ENCODE data around the gene RANBP9.
A peak's percentile ranks its signal among the peaks of the same experiment; 100 is the strongest.

The RANBP9 gene

DNA sequence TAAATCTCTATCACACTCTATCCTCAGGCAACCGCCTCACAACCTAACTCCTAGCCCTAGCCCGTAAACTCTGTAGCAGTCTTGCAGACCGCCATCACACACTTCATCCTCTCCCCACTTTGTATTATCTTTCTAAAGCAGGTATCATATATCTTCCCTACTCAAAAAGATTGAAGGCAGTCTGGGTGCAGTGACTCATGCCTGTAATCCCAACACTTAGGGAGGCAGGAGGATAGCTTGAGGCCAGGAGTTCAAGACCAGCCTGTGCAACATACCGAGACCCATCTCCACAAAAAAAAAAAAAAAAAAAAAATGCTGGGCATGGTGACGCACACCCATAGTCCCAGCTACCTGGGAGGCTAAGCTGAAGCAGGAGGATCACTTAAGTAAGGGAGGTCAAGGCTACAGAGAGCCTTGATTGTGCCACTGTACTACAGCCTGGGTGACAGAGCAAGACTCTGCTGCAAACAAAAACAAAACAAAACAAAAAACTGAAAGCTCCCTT is 22.9 kb downstream of the RANBP9 start:
- no peak overlapping the region for H3K4me3 ChIP-seq (ENCODE audit: low read depth, low read length)
- H3K36me3 ChIP-seq (ENCODE audit: control insufficient read depth in 2 of 2, insufficient read depth in 1 of 2, low read length in 2 of 2) = peaks cover 3 to 5% of the 10 kb centered on the region in 2 experiments; a peak in 2 of 3 replicates
- H3K4me1 ChIP-seq (ENCODE audit: control insufficient read depth, insufficient read depth, low read length) = peaks cover 4% of the 10 kb centered on the region; the same call in 1 of the 2 replicates
- H3K27ac ChIP-seq (ENCODE audit: extremely low read depth, low read depth, low read length) = no peak overlapping the region
- H3K9me3 ChIP-seq (ENCODE audit: control insufficient read depth, insufficient read depth, low read depth, low read length) = no peaks in the 10 kb centered on the region
- CTCF ChIA-PET = interaction anchor here (0.6 kb wide), 1 partner anchor 61 kb away, joined by 3 read pairs; no protein-coding TSS in a partner anchor
- POLR2A ChIA-PET = interaction anchor here (1.1 kb wide), 1 partner anchor 74 kb away, joined by 8 read pairs; no protein-coding TSS in a partner anchor
- TF ChIP-seq KLF8 (tag by site-specific recombination; IDR thresholded peaks at IDR 0.05) = peak; percentile 55; the same call in 1 of the 2 replicates
- peak; percentile 75; the same call in 1 of the 2 replicates for TF ChIP-seq ZNF24 (tag by site-specific recombination; IDR thresholded peaks at IDR 0.05)
- TF ChIP-seq ZNF324 (tag by site-specific recombination; IDR thresholded peaks at IDR 0.05) = peak; percentile 38; the same call in 1 of the 2 replicates
- TF ChIP-seq ZBTB17 (tag by site-specific recombination; IDR thresholded peaks at IDR 0.05) = peak; percentile 67
- peak; percentile 78 for TF ChIP-seq SP7 (tag by site-specific recombination; IDR thresholded peaks at IDR 0.05)
- TF ChIP-seq ZNF132 (tag by site-specific recombination; IDR thresholded peaks at IDR 0.05; ENCODE audit: borderline replicate concordance) = no peak
- TF ChIP-seq, protein P1, sequence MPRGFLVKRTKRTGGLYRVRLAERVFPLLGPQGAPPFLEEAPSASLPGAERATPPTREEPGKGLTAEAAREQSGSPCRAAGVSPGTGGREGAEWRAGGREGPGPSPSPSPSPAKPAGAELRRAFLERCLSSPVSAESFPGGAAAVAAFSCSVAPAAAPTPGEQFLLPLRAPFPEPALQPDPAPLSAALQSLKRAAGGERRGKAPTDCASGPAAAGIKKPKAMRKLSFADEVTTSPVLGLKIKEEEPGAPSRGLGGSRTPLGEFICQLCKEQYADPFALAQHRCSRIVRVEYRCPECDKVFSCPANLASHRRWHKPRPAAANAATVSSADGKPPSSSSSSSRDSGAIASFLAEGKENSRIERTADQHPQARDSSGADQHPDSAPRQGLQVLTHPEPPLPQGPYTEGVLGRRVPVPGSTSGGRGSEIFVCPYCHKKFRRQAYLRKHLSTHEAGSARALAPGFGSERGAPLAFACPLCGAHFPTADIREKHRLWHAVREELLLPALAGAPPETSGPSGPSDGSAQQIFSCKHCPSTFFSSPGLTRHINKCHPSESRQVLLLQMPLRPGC (tag by site-specific recombination; IDR thresholded peaks at IDR 0.05) = peak; percentile 71; the same call in 1 of the 2 replicates
- no peak for TF ChIP-seq ZNF138 (tag by site-specific recombination; IDR thresholded peaks at IDR 0.05; ENCODE audit: borderline replicate concordance)
- no peak for TF ChIP-seq ZNF184 (tag by site-specific recombination; IDR thresholded peaks at IDR 0.05)
- peak; percentile 90 for TF ChIP-seq WT1 (tag by site-specific recombination; IDR thresholded peaks at IDR 0.05)
- TF ChIP-seq, protein P2, sequence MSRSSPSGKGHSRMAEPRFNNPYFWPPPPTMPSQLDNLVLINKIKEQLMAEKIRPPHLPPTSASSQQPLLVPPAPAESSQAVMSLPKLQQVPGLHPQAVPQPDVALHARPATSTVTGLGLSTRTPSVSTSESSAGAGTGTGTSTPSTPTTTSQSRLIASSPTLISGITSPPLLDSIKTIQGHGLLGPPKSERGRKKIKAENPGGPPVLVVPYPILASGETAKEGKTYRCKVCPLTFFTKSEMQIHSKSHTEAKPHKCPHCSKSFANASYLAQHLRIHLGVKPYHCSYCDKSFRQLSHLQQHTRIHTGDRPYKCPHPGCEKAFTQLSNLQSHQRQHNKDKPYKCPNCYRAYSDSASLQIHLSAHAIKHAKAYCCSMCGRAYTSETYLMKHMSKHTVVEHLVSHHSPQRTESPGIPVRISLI (tag by site-specific recombination; IDR thresholded peaks at IDR 0.05) = peak; percentile 85
- peak; percentile 27; the same call in 1 of the 2 replicates for TF ChIP-seq IKZF3 (tag by site-specific recombination; IDR thresholded peaks at IDR 0.05)
- no peak for TF ChIP-seq ZNF670 (tag by site-specific recombination; IDR thresholded peaks at IDR 0.05; ENCODE audit: low read depth)
- TF ChIP-seq ZNF747 (tag by site-specific recombination; IDR thresholded peaks at IDR 0.05) = no peak
- TF ChIP-seq ZNF391 (tag by site-specific recombination; IDR thresholded peaks at IDR 0.05; ENCODE audit: borderline replicate concordance, low read depth) = peak; percentile 58
- peak; percentile 73 for TF ChIP-seq GFI1B (tag by site-specific recombination; IDR thresholded peaks at IDR 0.05)
- TF ChIP-seq ZNF600 (tag by site-specific recombination; IDR thresholded peaks at IDR 0.05) = peak; percentile 68; the same call in 1 of the 2 replicates
- peak; percentile 55 for TF ChIP-seq ZXDB (tag by site-specific recombination; IDR thresholded peaks at IDR 0.05)
- no peak for TF ChIP-seq ZNF792 (tag by site-specific recombination; IDR thresholded peaks at IDR 0.05)
- TF ChIP-seq, protein P3, sequence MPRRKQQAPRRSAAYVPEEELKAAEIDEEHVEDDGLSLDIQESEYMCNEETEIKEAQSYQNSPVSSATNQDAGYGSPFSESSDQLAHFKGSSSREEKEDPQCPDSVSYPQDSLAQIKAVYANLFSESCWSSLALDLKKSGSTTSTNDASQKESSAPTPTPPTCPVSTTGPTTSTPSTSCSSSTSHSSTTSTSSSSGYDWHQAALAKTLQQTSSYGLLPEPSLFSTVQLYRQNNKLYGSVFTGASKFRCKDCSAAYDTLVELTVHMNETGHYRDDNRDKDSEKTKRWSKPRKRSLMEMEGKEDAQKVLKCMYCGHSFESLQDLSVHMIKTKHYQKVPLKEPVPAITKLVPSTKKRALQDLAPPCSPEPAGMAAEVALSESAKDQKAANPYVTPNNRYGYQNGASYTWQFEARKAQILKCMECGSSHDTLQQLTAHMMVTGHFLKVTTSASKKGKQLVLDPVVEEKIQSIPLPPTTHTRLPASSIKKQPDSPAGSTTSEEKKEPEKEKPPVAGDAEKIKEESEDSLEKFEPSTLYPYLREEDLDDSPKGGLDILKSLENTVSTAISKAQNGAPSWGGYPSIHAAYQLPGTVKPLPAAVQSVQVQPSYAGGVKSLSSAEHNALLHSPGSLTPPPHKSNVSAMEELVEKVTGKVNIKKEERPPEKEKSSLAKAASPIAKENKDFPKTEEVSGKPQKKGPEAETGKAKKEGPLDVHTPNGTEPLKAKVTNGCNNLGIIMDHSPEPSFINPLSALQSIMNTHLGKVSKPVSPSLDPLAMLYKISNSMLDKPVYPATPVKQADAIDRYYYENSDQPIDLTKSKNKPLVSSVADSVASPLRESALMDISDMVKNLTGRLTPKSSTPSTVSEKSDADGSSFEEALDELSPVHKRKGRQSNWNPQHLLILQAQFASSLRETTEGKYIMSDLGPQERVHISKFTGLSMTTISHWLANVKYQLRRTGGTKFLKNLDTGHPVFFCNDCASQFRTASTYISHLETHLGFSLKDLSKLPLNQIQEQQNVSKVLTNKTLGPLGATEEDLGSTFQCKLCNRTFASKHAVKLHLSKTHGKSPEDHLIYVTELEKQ (tag by site-specific recombination; IDR thresholded peaks at IDR 0.05; ENCODE audit: borderline replicate concordance) = peak; percentile 84; the same call in 1 of the 2 replicates
- 0 out of 2 replicates have a peak, but pooled peaks have one; percentile 26 for TF ChIP-seq ZFP69B (tag by site-specific recombination; IDR thresholded peaks at IDR 0.05)
- TF ChIP-seq, protein P4, sequence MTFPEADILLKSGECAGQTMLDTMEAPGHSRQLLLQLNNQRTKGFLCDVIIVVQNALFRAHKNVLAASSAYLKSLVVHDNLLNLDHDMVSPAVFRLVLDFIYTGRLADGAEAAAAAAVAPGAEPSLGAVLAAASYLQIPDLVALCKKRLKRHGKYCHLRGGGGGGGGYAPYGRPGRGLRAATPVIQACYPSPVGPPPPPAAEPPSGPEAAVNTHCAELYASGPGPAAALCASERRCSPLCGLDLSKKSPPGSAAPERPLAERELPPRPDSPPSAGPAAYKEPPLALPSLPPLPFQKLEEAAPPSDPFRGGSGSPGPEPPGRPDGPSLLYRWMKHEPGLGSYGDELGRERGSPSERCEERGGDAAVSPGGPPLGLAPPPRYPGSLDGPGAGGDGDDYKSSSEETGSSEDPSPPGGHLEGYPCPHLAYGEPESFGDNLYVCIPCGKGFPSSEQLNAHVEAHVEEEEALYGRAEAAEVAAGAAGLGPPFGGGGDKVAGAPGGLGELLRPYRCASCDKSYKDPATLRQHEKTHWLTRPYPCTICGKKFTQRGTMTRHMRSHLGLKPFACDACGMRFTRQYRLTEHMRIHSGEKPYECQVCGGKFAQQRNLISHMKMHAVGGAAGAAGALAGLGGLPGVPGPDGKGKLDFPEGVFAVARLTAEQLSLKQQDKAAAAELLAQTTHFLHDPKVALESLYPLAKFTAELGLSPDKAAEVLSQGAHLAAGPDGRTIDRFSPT (tag by site-specific recombination; IDR thresholded peaks at IDR 0.05) = peak; percentile 55; the same call in 1 of the 2 replicates
- peak; percentile 9; the same call in 1 of the 2 replicates for TF ChIP-seq ZNF366 (tag by site-specific recombination; conservative IDR thresholded peaks at IDR 0.05)
- TF ChIP-seq MZF1 (tag by site-specific recombination; IDR thresholded peaks at IDR 0.05; ENCODE audit: borderline replicate concordance) = peak; percentile 93
- no peak for TF ChIP-seq ZNF341 (tag by site-specific recombination; IDR thresholded peaks at IDR 0.05; ENCODE audit: low read depth)
- peak; percentile 56 for TF ChIP-seq ZNF629 (tag by site-specific recombination; IDR thresholded peaks at IDR 0.05)
- TF ChIP-seq, protein P5, sequence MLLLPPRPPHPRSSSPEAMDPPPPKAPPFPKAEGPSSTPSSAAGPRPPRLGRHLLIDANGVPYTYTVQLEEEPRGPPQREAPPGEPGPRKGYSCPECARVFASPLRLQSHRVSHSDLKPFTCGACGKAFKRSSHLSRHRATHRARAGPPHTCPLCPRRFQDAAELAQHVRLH (tag by site-specific recombination; IDR thresholded peaks at IDR 0.05) = peak; percentile 95
- 0 out of 2 replicates have a peak, but pooled peaks have one; percentile 51 for TF ChIP-seq ZNF843 (tag by site-specific recombination; IDR thresholded peaks at IDR 0.05)
- peak; percentile 45; the same call in 1 of the 2 replicates for TF ChIP-seq ZNF501 (tag by site-specific recombination; IDR thresholded peaks at IDR 0.05)
- peak; percentile 25; the same call in 1 of the 2 replicates for TF ChIP-seq ZSCAN30 (tag by site-specific recombination; IDR thresholded peaks at IDR 0.05)
